Motor neuron (in vitro differentiated cells): Measurements from ENCODE around the gene KLF15. TPM values are rescaled to one million over a fixed set of nuclear protein-coding genes. Genes with fewer than 3 reads are reported as not detected.

Experiments
- ATAC-seq, 8 experiments: fragments of 200-7000 bp; cut with Tn5 transposase; replicated peaks in 6 of 8; 2 replicates each; pipeline ENCODE4 v1.8.0; 2021; ENCODE audit warnings: mild to moderate bottlenecking in 8 of 8, moderate library complexity in 8 of 8
- H3K27ac ChIP-seq, 2 donors: fragments of 250-450 bp; sonication (Bioruptor Pico); 2 replicates each; pipeline ENCODE4 v1.9.0; 2021; ENCODE audit warnings: antibody characterized with exemption in 2 of 2, mild to moderate bottlenecking in 2 of 2, moderate library complexity in 1 of 2
- H3K4me1 ChIP-seq, 2 donors: fragments of 250-450 bp; sonication (Bioruptor Pico); replicated peaks in 1 of 2; 2 replicates each; pipeline ENCODE4 v1.6.1; 2021; ENCODE audit warnings: antibody characterized with exemption in 2 of 2, mild to moderate bottlenecking in 2 of 2, moderate library complexity in 1 of 2
- H3K4me3 ChIP-seq, 5 donors: fragments of 250-450 bp; sonication (Bioruptor Pico); 2 replicates each; pipeline ENCODE4 v1.9.0; 2021; ENCODE audit warnings: antibody characterized with exemption in 5 of 5, mild to moderate bottlenecking in 5 of 5, moderate library complexity in 4 of 5
- WGBS, 10 experiments: fragments of 450-650 bp; shearing (Covaris generic); methylation state at CpG; one replicate each; pipeline ENCODE4 v1.0.0; 2022; 5-methylcytosine and 5-hydroxymethylcytosine counted together
- in situ Hi-C, 9 experiments: fragments of 400-800 bp; cut with MboI; loops; one replicate each; pipeline ENCODE4 v1.15.0; 2021; ENCODE audit warnings: low sequenced_read_pairs in 9 of 9, low pct_unique_long_range_greater_than_20kb in 2 of 9; ENCODE audit not compliant: unreplicated experiment in 9 of 9
- total RNA-seq, 8 experiments: library from RNA; unstranded; fragments of 300-600 nt; gene quantifications; 2 replicates each; pipeline versions ENCODE4 v1.2.3 to v1.2.4, GENCODE V29; 2022

KLF15 gene
- total RNA-seq, 8 experiments from 2014 or later = 1.6 to 4.7 (median 2.9) TPM

DNA sequence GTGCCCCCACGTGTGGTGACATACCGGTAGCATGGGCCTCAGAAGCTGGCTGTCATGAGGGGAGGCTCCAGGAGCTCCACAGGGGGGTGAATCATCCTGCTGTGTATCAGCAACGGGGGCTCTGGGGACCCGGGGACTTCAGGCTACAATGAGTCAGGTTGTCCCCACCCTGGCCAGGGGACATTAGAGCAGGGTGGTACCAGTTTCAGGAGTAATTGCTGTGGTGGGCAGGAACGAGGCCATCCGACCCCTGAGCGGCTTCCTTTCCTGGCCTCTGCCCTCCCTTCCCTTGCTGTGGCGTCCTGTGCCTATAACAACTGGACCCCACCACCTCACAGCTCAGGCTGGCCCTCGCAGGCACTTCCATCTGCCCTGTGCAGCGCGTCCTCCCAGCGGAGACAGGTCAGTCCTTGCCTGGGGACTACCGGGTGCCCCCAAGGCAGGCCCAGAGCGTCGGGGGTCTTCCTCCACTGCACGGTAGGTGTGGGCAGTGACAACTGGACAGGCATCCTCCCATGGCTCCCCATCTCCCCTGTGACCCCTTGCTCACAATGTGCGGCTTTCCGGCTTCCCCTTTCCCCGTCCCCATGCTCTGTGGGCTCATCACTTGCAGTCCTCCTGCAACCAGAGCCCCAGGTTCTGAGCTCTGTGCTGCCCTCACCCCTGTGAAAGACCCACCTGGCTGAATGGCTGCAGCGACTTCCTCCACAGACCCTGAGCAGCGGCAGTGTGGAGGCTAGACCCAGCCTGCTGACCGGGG is 57.0 kb downstream of the KLF15 start:
- WGBS, 10 experiments = 50 to 83% (median 78%) methylated on average over 1 to 4 of the region's 22 CpGs; no CpG with 5 or more reads in 4 of the 10 experiments
- no peaks in the 10 kb centered on the region for H3K4me1 ChIP-seq
- no peak for ATAC-seq
- in situ Hi-C loops = no loop called here
- H3K4me3 ChIP-seq = no peak overlapping the region
- H3K27ac ChIP-seq = no peak overlapping the region

- no peak for ATAC-seq
- Histone ChIP-seq H3K4me3 (no peak overlapping the region), H3K27ac (no peak overlapping the region), H3K4me1 (no peaks in the 10 kb centered on the region)
- WGBS, 10 experiments = 0% methylated on average over 1 of the region's 4 CpGs; no CpG with 5 or more reads in 9 of the 10 experiments
- in situ Hi-C loops = no loop called here
Measured at GRCh38 chr3:126295407-126295939, 61.7 kb downstream of the KLF15 start.

DNA sequence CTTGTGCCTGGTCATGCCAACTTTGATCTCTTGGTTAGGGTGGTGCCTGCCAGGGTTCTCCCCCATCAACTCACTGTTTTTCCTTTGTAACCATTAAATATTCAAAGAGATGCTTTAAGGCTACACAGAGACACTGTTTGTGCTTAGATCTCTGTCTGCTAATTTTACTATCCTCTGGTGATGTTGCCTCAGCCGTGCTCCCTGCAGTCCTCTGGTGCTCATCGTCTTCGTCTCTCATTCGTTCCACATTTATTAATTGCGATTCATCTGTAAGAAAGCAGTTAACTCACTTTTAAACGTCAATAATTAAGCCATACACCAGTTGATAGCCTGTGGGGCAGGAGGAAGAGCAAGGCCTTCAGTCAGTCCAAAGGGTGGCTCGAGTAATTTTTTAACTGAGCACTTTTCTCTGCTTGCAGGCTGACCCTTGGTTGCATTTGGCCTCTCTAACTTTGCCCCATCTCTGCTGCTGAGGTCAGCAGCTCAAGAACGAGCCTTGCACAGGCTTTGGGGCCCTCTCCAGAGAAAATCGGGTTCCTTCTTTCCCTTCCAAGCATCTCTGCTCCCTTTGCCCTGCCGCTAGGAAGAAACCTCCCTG is 62.9 kb downstream of the KLF15 start:
- Histone ChIP-seq H3K27ac (no peak overlapping the region), H3K4me1 (no peaks in the 10 kb centered on the region), H3K4me3 (no peak overlapping the region)
- WGBS, 10 experiments = 20 to 90% (median 67%) methylated on average over 2 to 9 of the region's 10 CpGs
- in situ Hi-C loops = no loop called here
- no peak for ATAC-seq

DNA sequence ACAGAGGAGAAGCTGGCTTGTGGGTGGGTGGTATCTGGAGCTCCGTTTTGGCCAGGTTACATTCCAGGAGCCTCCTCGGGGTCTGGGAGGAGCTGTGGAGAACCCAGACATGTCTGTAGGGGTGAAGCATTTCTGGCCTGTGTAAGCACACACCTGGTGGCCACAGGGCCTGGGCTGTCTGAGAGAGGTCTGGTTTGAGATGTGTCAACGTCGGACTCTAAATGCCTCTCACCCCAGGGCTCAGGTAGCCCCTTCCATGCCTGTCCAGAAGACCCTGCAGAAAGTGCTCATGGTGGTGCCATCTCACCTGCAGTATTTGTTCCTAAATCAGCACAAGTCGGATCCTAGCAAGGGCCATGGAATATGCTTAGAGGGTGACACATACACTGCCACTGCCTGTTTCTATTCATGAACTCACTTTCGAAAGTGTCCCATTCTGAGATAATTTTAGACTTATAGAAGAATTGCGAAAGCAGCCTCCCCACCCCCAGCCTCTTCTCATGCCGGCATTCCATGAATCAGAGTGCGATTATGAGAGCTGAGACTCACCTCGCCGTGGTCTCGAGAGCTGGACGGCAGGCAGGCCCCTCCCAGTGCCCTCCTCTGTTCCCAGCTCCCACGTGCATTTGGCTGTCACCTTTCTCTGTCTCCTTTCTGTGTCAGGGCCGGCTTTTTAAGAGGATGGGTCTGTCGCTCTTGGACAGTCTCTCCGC is 63.7 kb downstream of the KLF15 start:
- Histone ChIP-seq H3K4me1 (no peaks in the 10 kb centered on the region), H3K4me3 (no peak overlapping the region), H3K27ac (no peak overlapping the region)
- in situ Hi-C loops = no loop called here
- ATAC-seq = no peak
- WGBS, 10 experiments = 50 to 100% (median 80%) methylated on average over 2 to 16 of the region's 17 CpGs; no CpG with 5 or more reads in 3 of the 10 experiments

Other genes with a start within 250 kb of the KLF15 start
- 1 to 10 TPM in 3 of 8 experiments, under 1 TPM in 5; 0.27 to 7.8 (median 0.75) TPM for gene ALDH1L1, start 176.8 kb downstream of the KLF15 start, total RNA-seq
- 1 to 10 TPM in 1 of 8 experiments, under 1 TPM in 3, not detected in 4; 0.22 to 5.8 (median 0.66) TPM for gene CFAP100, start 37.5 kb upstream of the KLF15 start, total RNA-seq
- 10 to 100 TPM; 15.1 to 32.0 (median 24.2) TPM for gene ZXDC, start 118.5 kb upstream of the KLF15 start, total RNA-seq
- under 1 TPM in 6 of 8 experiments, not detected in 2; 0.04 to 0.38 (median 0.10) TPM for gene UROC1, start 160.4 kb upstream of the KLF15 start, total RNA-seq
- gene CHST13, start 166.7 kb upstream of the KLF15 start, total RNA-seq = 1 to 10 TPM in 1 of 8 experiments, under 1 TPM in 2, not detected in 5; 0.28 to 1.6 (median 0.40) TPM
- gene C3orf22, start 201.5 kb upstream of the KLF15 start, total RNA-seq = under 1 TPM in 2 of 8 experiments, not detected in 6; 0.15 to 0.47 TPM